HEK293 (cell line): ENCODE results near the gene PIGBOS1.

Experiments
- CTCF ChIA-PET: fragments of 350-600 bp; formaldehyde crosslinking; extraction: SDS; loops from one replicate; lab custom pipeline; 2021; ENCODE audit warnings: antibody characterized with exemption; lab: Yijun Ruan, JAX
- POLR2A ChIA-PET: fragments of 300-600 bp; formaldehyde crosslinking; extraction: SDS; loops from one replicate; lab custom pipeline; 2020; ENCODE audit warnings: antibody characterized with exemption, inconsistent platforms; lab: Yijun Ruan, JAX
- H3K27ac ChIP-seq: fragments of 200-500 bp; sonication (Bioruptor generic); 2 replicates; pipeline ENCODE4 v1.5.1; 2014; ENCODE audit warnings: low read depth, low read length, control low read depth, inconsistent platforms; ENCODE audit errors: extremely low read depth
- H3K36me3 ChIP-seq, 2 experiments: fragments of 200-500 bp in 1 of 2; sonication (Bioruptor generic) in 1 of 2; 1 replicate in 1 of 2; 2 replicates in 1 of 2; pipeline ENCODE4 v1.5.1; 2014 to 2017; ENCODE audit warnings: inconsistent platforms in 2 of 2, low read length in 2 of 2; ENCODE audit not compliant: control insufficient read depth in 2 of 2, insufficient read depth in 1 of 2
- H3K4me1 ChIP-seq: fragments of 200-500 bp; sonication (Bioruptor generic); 2 replicates; pipeline ENCODE4 v1.5.1; 2014; ENCODE audit warnings: mild to moderate bottlenecking, low read length, inconsistent platforms; ENCODE audit not compliant: control insufficient read depth, insufficient read depth
- H3K4me3 ChIP-seq: 2 replicates; pipeline ENCODE4 v1.5.1; 2011; ENCODE audit warnings: low read depth, mild to moderate bottlenecking, control low read depth, low read length, moderate library complexity
- H3K9me3 ChIP-seq: fragments of 200-500 bp; sonication (Bioruptor generic); 2 replicates; pipeline ENCODE4 v1.5.1; 2014; ENCODE audit warnings: low read depth, low read length, inconsistent platforms; ENCODE audit not compliant: control insufficient read depth, insufficient read depth
- ATF2 ChIP-seq: fragments of 450-650 bp; formaldehyde crosslinking; IDR thresholded peaks from 2 replicates; pipeline ENCODE4 v1.5.1; 2016; ENCODE audit warnings: missing biosample characterization, missing genetic modification characterization, low read depth
- HOXD13 ChIP-seq: sonication (generic); formaldehyde crosslinking; IDR thresholded peaks from 2 replicates; pipeline ENCODE4 v1.8.0; 2022; ENCODE audit warnings: missing genetic modification reagents, borderline replicate concordance
- OSR2 ChIP-seq: fragments of 450-650 bp; formaldehyde crosslinking; IDR thresholded peaks from 2 replicates; pipeline ENCODE4 v1.5.1; 2016; ENCODE audit warnings: missing biosample characterization, missing genetic modification characterization
- PATZ1 ChIP-seq: fragments of 450-650 bp; formaldehyde crosslinking; IDR thresholded peaks from 2 replicates; pipeline ENCODE4 v1.5.1; 2016; ENCODE audit warnings: missing biosample characterization, missing genetic modification characterization
- PRDM6 ChIP-seq: fragments of 450-650 bp; formaldehyde crosslinking; IDR thresholded peaks from 2 replicates; pipeline ENCODE4 v1.5.1; 2017; ENCODE audit warnings: missing biosample characterization, missing genetic modification characterization
- REST ChIP-seq: fragments of 450-650 bp; formaldehyde crosslinking; IDR thresholded peaks from 2 replicates; pipeline ENCODE4 v1.5.1; 2016; ENCODE audit warnings: missing biosample characterization, missing genetic modification characterization
- ZBTB48 ChIP-seq: fragments of 450-650 bp; formaldehyde crosslinking; IDR thresholded peaks from 2 replicates; pipeline ENCODE4 v1.5.1; 2016; ENCODE audit warnings: missing biosample characterization, missing genetic modification characterization
- ZNF146 ChIP-seq: fragments of 450-650 bp; formaldehyde crosslinking; IDR thresholded peaks from 2 replicates; pipeline ENCODE4 v1.5.1; 2016; ENCODE audit warnings: missing biosample characterization, missing genetic modification characterization
- ZNF2 ChIP-seq: fragments of 450-650 bp; formaldehyde crosslinking; IDR thresholded peaks from 2 replicates; pipeline ENCODE4 v1.5.1; 2016; ENCODE audit warnings: missing biosample characterization, missing genetic modification characterization
- ZNF311 ChIP-seq: fragments of 450-650 bp; formaldehyde crosslinking; IDR thresholded peaks from 2 replicates; pipeline ENCODE4 v1.5.1; 2017; ENCODE audit warnings: missing biosample characterization, missing genetic modification characterization, borderline replicate concordance
- ZNF350 ChIP-seq: fragments of 450-650 bp; formaldehyde crosslinking; IDR thresholded peaks from 2 replicates; pipeline ENCODE4 v1.5.0; 2017; ENCODE audit warnings: missing biosample characterization, mild to moderate bottlenecking, missing genetic modification characterization
- ZNF366 ChIP-seq: fragments of 450-650 bp; formaldehyde crosslinking; conservative IDR thresholded peaks from 2 replicates; pipeline ENCODE4 v1.5.1; 2016; ENCODE audit warnings: missing biosample characterization, missing genetic modification characterization
- ZNF416 ChIP-seq: fragments of 450-650 bp; formaldehyde crosslinking; IDR thresholded peaks from 2 replicates; pipeline ENCODE4 v1.5.1; 2016; ENCODE audit warnings: missing biosample characterization, missing genetic modification characterization
- ZNF501 ChIP-seq: fragments of 450-650 bp; formaldehyde crosslinking; IDR thresholded peaks from 2 replicates; pipeline ENCODE4 v1.5.1; 2016; ENCODE audit warnings: missing biosample characterization, missing genetic modification characterization
- ZNF510 ChIP-seq: fragments of 450-650 bp; formaldehyde crosslinking; IDR thresholded peaks from 2 replicates; pipeline ENCODE4 v1.5.1; 2018; ENCODE audit warnings: mild to moderate bottlenecking, missing genetic modification characterization, missing biosample characterization; ENCODE audit not compliant: insufficient replicate concordance
- ZNF548 ChIP-seq: fragments of 450-650 bp; formaldehyde crosslinking; IDR thresholded peaks from 2 replicates; pipeline ENCODE4 v1.5.1; 2016; ENCODE audit warnings: missing biosample characterization, missing genetic modification characterization
- ZNF843 ChIP-seq: fragments of 450-650 bp; formaldehyde crosslinking; IDR thresholded peaks from 2 replicates; pipeline ENCODE4 v1.5.1; 2016; ENCODE audit warnings: missing biosample characterization, missing genetic modification characterization
- ZSCAN5A ChIP-seq: fragments of 450-650 bp; formaldehyde crosslinking; IDR thresholded peaks from 2 replicates; pipeline ENCODE4 v1.5.1; 2016; ENCODE audit warnings: missing biosample characterization, missing genetic modification characterization
- ZXDB ChIP-seq: fragments of 450-650 bp; formaldehyde crosslinking; IDR thresholded peaks from 2 replicates; pipeline ENCODE4 v1.5.1; 2016; ENCODE audit warnings: missing biosample characterization, missing genetic modification characterization
- TF ChIP-seq, protein P1 (sequence below): fragments of 450-650 bp; formaldehyde crosslinking; IDR thresholded peaks from 2 replicates; pipeline ENCODE4 v1.5.1; 2017; ENCODE audit warnings: missing biosample characterization, missing genetic modification characterization
- TF ChIP-seq, protein P2 (sequence below): IDR thresholded peaks from 2 replicates; pipeline ENCODE4 v1.6.1; 2011; ENCODE audit warnings: mild to moderate bottlenecking, low read depth, low read length, borderline replicate concordance

PIGBOS1 gene

GRCh38 chr15:55282284-55282833 lies 36.6 kb downstream of the PIGBOS1 start (continued):
- TF ChIP-seq, protein P1, sequence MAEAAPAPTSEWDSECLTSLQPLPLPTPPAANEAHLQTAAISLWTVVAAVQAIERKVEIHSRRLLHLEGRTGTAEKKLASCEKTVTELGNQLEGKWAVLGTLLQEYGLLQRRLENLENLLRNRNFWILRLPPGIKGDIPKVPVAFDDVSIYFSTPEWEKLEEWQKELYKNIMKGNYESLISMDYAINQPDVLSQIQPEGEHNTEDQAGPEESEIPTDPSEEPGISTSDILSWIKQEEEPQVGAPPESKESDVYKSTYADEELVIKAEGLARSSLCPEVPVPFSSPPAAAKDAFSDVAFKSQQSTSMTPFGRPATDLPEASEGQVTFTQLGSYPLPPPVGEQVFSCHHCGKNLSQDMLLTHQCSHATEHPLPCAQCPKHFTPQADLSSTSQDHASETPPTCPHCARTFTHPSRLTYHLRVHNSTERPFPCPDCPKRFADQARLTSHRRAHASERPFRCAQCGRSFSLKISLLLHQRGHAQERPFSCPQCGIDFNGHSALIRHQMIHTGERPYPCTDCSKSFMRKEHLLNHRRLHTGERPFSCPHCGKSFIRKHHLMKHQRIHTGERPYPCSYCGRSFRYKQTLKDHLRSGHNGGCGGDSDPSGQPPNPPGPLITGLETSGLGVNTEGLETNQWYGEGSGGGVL (tag by site-specific recombination) = peak; percentile 65
- no peak for TF ChIP-seq OSR2 (tag by site-specific recombination)
- peak; percentile 33; the same call in 1 of the 2 replicates for TF ChIP-seq ZNF843
- TF ChIP-seq ZNF366 (tag by site-specific recombination) = 0 out of 2 replicates have a peak, but pooled peaks have one; percentile 16
- no peak for TF ChIP-seq ZNF2
- TF ChIP-seq ZNF548 (tag by site-specific recombination) = no peak
- TF ChIP-seq PRDM6 = peak; percentile 68
- no peak for TF ChIP-seq REST
- 0 out of 2 replicates have a peak, but pooled peaks have one; percentile 18 for TF ChIP-seq PATZ1
- peak; percentile 56; the same call in 1 of the 2 replicates for TF ChIP-seq ZXDB (tag by site-specific recombination)
- TF ChIP-seq ZNF416 (tag by site-specific recombination) = no peak
- TF ChIP-seq ZBTB48 = 0 out of 2 replicates have a peak, but pooled peaks have one; percentile 17

DNA sequence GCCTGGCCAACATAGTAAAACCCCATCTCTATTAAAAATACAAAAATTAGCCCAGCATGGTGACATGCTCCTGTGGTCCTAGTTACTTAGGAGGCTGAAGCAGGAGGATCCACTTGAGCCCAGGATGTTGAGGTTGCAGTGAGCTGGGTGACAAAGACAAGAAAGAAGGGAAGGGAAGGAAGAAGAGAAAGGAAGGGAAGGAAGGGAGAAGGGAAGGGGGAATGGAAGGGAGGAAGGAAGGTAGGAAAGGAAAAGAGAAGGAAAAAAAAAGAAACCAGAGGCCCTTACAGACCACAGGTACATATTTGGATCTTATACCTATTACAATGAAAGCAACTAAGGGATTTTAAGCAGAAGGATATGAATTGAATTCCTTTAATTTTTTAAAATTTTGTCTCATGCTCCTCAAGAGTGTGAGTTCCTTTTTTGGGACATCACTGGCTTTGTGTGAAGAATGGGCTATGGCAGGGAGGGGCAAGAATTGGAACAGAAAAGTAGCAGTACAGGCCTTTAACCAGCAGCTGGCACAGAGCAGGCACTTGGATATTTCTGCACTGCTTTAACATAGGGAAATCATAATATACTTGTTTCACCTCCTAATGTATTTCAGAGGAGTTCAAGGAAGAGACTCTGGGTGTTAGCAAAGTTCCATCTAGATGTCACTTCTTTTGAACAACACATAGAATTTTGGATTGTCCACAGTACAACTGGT lies 37.2 kb downstream of the PIGBOS1 start:
- H3K36me3 ChIP-seq = no peaks in the 10 kb centered on the region
- POLR2A ChIA-PET = interaction anchor here (0.5 kb wide), 1 partner anchor 118 kb away, joined by 5 read pairs; no protein-coding TSS in a partner anchor
- H3K27ac ChIP-seq = 0 out of 2 replicates have a peak overlapping the region, but pooled peaks have one; percentile 11
- CTCF ChIA-PET = interaction anchor here (0.6 to 1.2 kb wide), 3 partner anchors 41 to 538 kb away, joined by 3 to 4 read pairs (median 3); no protein-coding TSS in a partner anchor
- no peak overlapping the region for H3K4me3 ChIP-seq
- peaks cover 6% of the 10 kb centered on the region for H3K4me1 ChIP-seq
- no peaks in the 10 kb centered on the region for H3K9me3 ChIP-seq
- TF ChIP-seq ZNF146 (no peak), ZNF350 (tag by site-specific recombination) (no peak), ZSCAN5A (tag by site-specific recombination) (no peak), ZXDB (tag by site-specific recombination) (no peak), ZNF501 (no peak), ATF2 (tag by site-specific recombination) (no peak), HOXD13 (CRISPR knock-in tag) (no peak), ZNF2 (no peak), ZNF311 (tag by site-specific recombination) (no peak), ZNF510 (no peak)
- TF ChIP-seq, protein P2, sequence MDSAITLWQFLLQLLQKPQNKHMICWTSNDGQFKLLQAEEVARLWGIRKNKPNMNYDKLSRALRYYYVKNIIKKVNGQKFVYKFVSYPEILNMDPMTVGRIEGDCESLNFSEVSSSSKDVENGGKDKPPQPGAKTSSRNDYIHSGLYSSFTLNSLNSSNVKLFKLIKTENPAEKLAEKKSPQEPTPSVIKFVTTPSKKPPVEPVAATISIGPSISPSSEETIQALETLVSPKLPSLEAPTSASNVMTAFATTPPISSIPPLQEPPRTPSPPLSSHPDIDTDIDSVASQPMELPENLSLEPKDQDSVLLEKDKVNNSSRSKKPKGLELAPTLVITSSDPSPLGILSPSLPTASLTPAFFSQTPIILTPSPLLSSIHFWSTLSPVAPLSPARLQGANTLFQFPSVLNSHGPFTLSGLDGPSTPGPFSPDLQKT = no peak
